H9 (cell line): Measurements from ENCODE around the gene COA6. TPM values are rescaled to one million over a fixed set of nuclear protein-coding genes. Genes with fewer than 3 reads are reported as not detected.

Source experiments
- DNase-seq: peaks from one replicate; pipeline ENCODE4 v3.0.0-alpha.2; 2017
- H2AFZ ChIP-seq: one replicate; pipeline ENCODE4 v1.6.1; 2013; ENCODE audit warnings: mild to moderate bottlenecking, low read length, control low read depth, moderate library complexity
- H2AK5ac ChIP-seq: 2 replicates; pipeline ENCODE4 v1.6.1; 2013; ENCODE audit warnings: low read length, control low read depth, mixed read lengths; ENCODE audit not compliant: insufficient read length
- H2BK120ac ChIP-seq: one replicate; pipeline ENCODE4 v1.6.1; 2013; ENCODE audit warnings: low read depth, mild to moderate bottlenecking, low read length, control low read depth, inconsistent platforms; ENCODE audit not compliant: poor library complexity, severe bottlenecking
- H2BK12ac ChIP-seq: 2 replicates; pipeline ENCODE4 v1.6.1; 2013; ENCODE audit warnings: low read length, control low read depth, mixed read lengths, low read depth; ENCODE audit not compliant: insufficient read length
- H2BK15ac ChIP-seq: 2 replicates; pipeline ENCODE4 v1.6.1; 2013; ENCODE audit warnings: low read depth, low read length, control low read depth
- H2BK20ac ChIP-seq: one replicate; pipeline ENCODE4 v1.6.1; 2013; ENCODE audit warnings: low read depth, mild to moderate bottlenecking, low read length, control low read depth, inconsistent platforms; ENCODE audit not compliant: poor library complexity, severe bottlenecking
- H2BK5ac ChIP-seq: 2 replicates; pipeline ENCODE4 v1.6.1; 2013; ENCODE audit warnings: low read length, control low read depth, mixed read lengths; ENCODE audit not compliant: insufficient read length
- H3K14ac ChIP-seq: 2 replicates; pipeline ENCODE4 v1.6.1; 2013; ENCODE audit warnings: low read length, control low read depth; ENCODE audit not compliant: insufficient read depth
- H3K18ac ChIP-seq: 2 replicates; pipeline ENCODE4 v1.6.1; 2013; ENCODE audit warnings: low read depth, mild to moderate bottlenecking, mixed read lengths, low read length, control low read depth; ENCODE audit not compliant: insufficient read length
- H3K23ac ChIP-seq: 2 replicates; pipeline ENCODE4 v1.6.1; 2013; ENCODE audit warnings: low read length, control low read depth, mixed read lengths, low read depth; ENCODE audit not compliant: insufficient read length
- H3K23me2 ChIP-seq: 2 replicates; pipeline ENCODE4 v1.6.1; 2013; ENCODE audit warnings: low read depth, mild to moderate bottlenecking, mixed read lengths, low read length, control low read depth; ENCODE audit not compliant: insufficient read length, poor library complexity, severe bottlenecking
- H3K27ac ChIP-seq: 2 replicates; pipeline ENCODE4 v1.5.1; 2013; ENCODE audit warnings: low read length, control low read depth, mixed read lengths, low read depth; ENCODE audit not compliant: insufficient read length
- H3K27me3 ChIP-seq: 2 replicates; pipeline ENCODE4 v1.6.1; 2013; ENCODE audit warnings: low read length, control low read depth, inconsistent platforms; ENCODE audit not compliant: insufficient read depth
- H3K4ac ChIP-seq: 2 replicates; pipeline ENCODE4 v1.6.1; 2013; ENCODE audit warnings: low read depth, mild to moderate bottlenecking, control low read depth, inconsistent platforms, low read length, moderate library complexity
- H3K4me1 ChIP-seq: 2 replicates; pipeline ENCODE4 v1.6.1; 2013; ENCODE audit warnings: low read length, control low read depth, inconsistent platforms; ENCODE audit not compliant: insufficient read depth
- H3K4me2 ChIP-seq: 2 replicates; pipeline ENCODE4 v1.6.1; 2013; ENCODE audit warnings: low read length, control low read depth, mixed read lengths; ENCODE audit not compliant: insufficient read length, insufficient read depth
- H3K56ac ChIP-seq: 2 replicates; pipeline ENCODE4 v1.6.1; 2013; ENCODE audit warnings: low read depth, mild to moderate bottlenecking, mixed read lengths, low read length, control low read depth; ENCODE audit not compliant: insufficient read length
- H3K79me1 ChIP-seq: 2 replicates; pipeline ENCODE4 v1.6.1; 2013; ENCODE audit warnings: low read depth, mild to moderate bottlenecking, moderate library complexity, low read length, control low read depth, inconsistent platforms; ENCODE audit not compliant: insufficient read depth, poor library complexity, severe bottlenecking
- H3K79me2 ChIP-seq: 2 replicates; pipeline ENCODE4 v1.6.1; 2013; ENCODE audit warnings: low read length, control low read depth, inconsistent platforms; ENCODE audit not compliant: insufficient read depth
- H3K9ac ChIP-seq: 2 replicates; pipeline ENCODE4 v1.6.1; 2013; ENCODE audit warnings: low read length, control low read depth, mixed read lengths; ENCODE audit not compliant: insufficient read length; ENCODE audit errors: extremely low read depth
- H3K9me3 ChIP-seq: one replicate; pipeline ENCODE4 v1.6.1; 2013; ENCODE audit warnings: low read depth, low read length, inconsistent platforms; ENCODE audit not compliant: control insufficient read depth
- H3T11ph ChIP-seq: one replicate; pipeline ENCODE4 v1.6.1; 2013; ENCODE audit warnings: mild to moderate bottlenecking, low read length, control low read depth, inconsistent platforms
- H4K20me1 ChIP-seq: one replicate; pipeline ENCODE4 v1.6.1; 2013; ENCODE audit not compliant: control insufficient read depth, insufficient read length, insufficient read depth
- H4K5ac ChIP-seq: 2 replicates; pipeline ENCODE4 v1.6.1; 2013; ENCODE audit warnings: low read depth, mild to moderate bottlenecking, mixed read lengths, low read length, control low read depth; ENCODE audit not compliant: insufficient read length
- H4K8ac ChIP-seq: replicated peaks from 2 replicates; pipeline ENCODE4 v1.6.1; 2013; ENCODE audit warnings: low read length, control low read depth, mixed read lengths, low read depth; ENCODE audit not compliant: insufficient read length
- H4K91ac ChIP-seq: 2 replicates; pipeline ENCODE4 v1.6.1; 2013; ENCODE audit warnings: low read depth, mild to moderate bottlenecking, moderate library complexity, mixed read lengths, low read length, control low read depth; ENCODE audit not compliant: insufficient read length
- H3K27ac Mint-ChIP-seq, 3 experiments: 2 replicates in 2 of 3; 3 replicates in 1 of 3; pipeline ENCODE4 v1.8.0; 2020 to 2021; ENCODE audit warnings: mixed read lengths in 3 of 3, mild to moderate bottlenecking in 1 of 3, moderate library complexity in 1 of 3
- H3K27me3 Mint-ChIP-seq: 2 replicates; pipeline ENCODE4 v1.8.0; 2021; ENCODE audit warnings: low read depth, mild to moderate bottlenecking, moderate library complexity, mixed read lengths
- H3K36me3 Mint-ChIP-seq, 3 experiments: 2 replicates in 2 of 3; 3 replicates in 1 of 3; pipeline ENCODE4 v1.8.0; 2020 to 2021; ENCODE audit warnings: low read depth in 3 of 3, mixed read lengths in 3 of 3; ENCODE audit not compliant: insufficient read depth in 1 of 3
- H3K4me1 Mint-ChIP-seq, 2 experiments: 2 replicates each; pipeline ENCODE4 v1.8.0; 2020; ENCODE audit warnings: mixed read lengths in 2 of 2
- H3K4me3 Mint-ChIP-seq, 2 experiments: 2 replicates in 1 of 2; 3 replicates in 1 of 2; pipeline ENCODE4 v1.8.0; 2020 to 2021; ENCODE audit warnings: mild to moderate bottlenecking in 2 of 2, mixed read lengths in 2 of 2, moderate library complexity in 1 of 2
- H3K9me3 Mint-ChIP-seq, 2 experiments: 2 replicates in 1 of 2; 3 replicates in 1 of 2; pipeline ENCODE4 v1.8.0; 2020; ENCODE audit warnings: mild to moderate bottlenecking in 2 of 2, mixed read lengths in 2 of 2, moderate library complexity in 1 of 2
- WGBS: extraction: QIAGEN DNeasy Blood & Tissue Kit; methylation state at CpG from one replicate; pipeline ENCODE4 v1.1.7; 2013; ENCODE audit warnings: missing lambda C conversion rate, low lambda C conversion rate, mixed read lengths; ENCODE audit not compliant: insufficient read length; ENCODE audit errors: extremely low coverage; 5-methylcytosine and 5-hydroxymethylcytosine counted together
- total RNA-seq: library from RNA; stranded (reverse); gene quantifications from 2 replicates; pipeline ENCODE4 v1.2.1, GENCODE V29; 2021
- TF ChIP-seq, protein P1 (sequence below): fragments of 200-600 bp; sonication (generic); conservative IDR thresholded peaks from 3 replicates; pipeline ENCODE4 v1.8.0; 2021; ENCODE audit warnings: antibody characterized with exemption, mild to moderate bottlenecking

The COA6 gene
- total RNA-seq, 1 experiment from 2014 or later: 42.3 TPM

DNA sequence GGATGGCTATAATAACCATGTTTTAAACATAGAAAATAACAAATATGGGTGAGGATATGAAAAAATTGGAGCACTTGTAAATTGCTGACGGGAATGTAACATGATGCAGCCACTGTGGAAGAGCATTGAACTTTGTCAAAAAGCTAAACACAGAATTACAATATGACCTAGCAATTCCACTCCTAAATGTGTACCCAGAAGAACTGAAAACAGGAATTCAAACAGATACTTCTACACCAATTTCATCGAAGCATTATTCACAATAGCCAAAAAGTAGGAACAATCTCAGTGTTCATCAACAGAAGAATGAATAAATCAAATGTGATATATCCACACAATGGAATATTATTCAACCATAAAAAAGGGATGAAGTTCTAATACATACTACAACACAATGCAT is 32.7 kb upstream of the COA6 start:
- DNase-seq: no peak
- Histone ChIP-seq H2AK5ac (no peak overlapping the region), H3K9ac (no peak overlapping the region), H3K27ac (no peak overlapping the region), H3K27me3 (no peaks in the 10 kb centered on the region), H3T11ph (no peak overlapping the region), H3K79me1 (no peaks in the 10 kb centered on the region), H2BK15ac (no peak overlapping the region), H3K18ac (no peak overlapping the region), H2BK120ac (no peak overlapping the region), H3K4me1 (no peaks in the 10 kb centered on the region), H3K23me2 (no peaks in the 10 kb centered on the region), H2BK20ac (no peak overlapping the region), H3K23ac (no peak overlapping the region), H3K79me2 (no peaks in the 10 kb centered on the region), H3K9me3 (no peaks in the 10 kb centered on the region), H3K14ac (no peak overlapping the region), H3K56ac (no peak overlapping the region), H3K4ac (no peak overlapping the region), H2BK5ac (no peak overlapping the region), H4K8ac (no peak overlapping the region), H3K4me2 (no peak overlapping the region), H4K5ac (no peak overlapping the region), H4K91ac (no peak overlapping the region), H2AFZ (no peak overlapping the region), H4K20me1 (no peaks in the 10 kb centered on the region), H2BK12ac (no peak overlapping the region)
- Mint-ChIP-seq H3K27me3 (peaks cover 3% of the 10 kb centered on the region), H3K9me3 (peaks cover 34 to 36% of the 10 kb centered on the region in 2 experiments), H3K36me3 (peaks cover 0 to 10% (median 6%) of the 10 kb centered on the region in 3 experiments; a peak in 4 of 7 replicates), H3K4me3 (no peak overlapping the region), H3K4me1 (no peaks in the 10 kb centered on the region), H3K27ac (no peak overlapping the region)
- no CpG with 5 or more reads among the region's 2 CpGs for WGBS
- TF ChIP-seq, protein P1, sequence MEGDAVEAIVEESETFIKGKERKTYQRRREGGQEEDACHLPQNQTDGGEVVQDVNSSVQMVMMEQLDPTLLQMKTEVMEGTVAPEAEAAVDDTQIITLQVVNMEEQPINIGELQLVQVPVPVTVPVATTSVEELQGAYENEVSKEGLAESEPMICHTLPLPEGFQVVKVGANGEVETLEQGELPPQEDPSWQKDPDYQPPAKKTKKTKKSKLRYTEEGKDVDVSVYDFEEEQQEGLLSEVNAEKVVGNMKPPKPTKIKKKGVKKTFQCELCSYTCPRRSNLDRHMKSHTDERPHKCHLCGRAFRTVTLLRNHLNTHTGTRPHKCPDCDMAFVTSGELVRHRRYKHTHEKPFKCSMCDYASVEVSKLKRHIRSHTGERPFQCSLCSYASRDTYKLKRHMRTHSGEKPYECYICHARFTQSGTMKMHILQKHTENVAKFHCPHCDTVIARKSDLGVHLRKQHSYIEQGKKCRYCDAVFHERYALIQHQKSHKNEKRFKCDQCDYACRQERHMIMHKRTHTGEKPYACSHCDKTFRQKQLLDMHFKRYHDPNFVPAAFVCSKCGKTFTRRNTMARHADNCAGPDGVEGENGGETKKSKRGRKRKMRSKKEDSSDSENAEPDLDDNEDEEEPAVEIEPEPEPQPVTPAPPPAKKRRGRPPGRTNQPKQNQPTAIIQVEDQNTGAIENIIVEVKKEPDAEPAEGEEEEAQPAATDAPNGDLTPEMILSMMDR: no peak
